Body of pancreas (tissue), 4 donors: Measurements from ENCODE around the gene TLCD2. TPM values are rescaled to one million over a fixed set of nuclear protein-coding genes. Genes with fewer than 3 reads are reported as not detected.
A peak's percentile ranks its signal among the peaks of the same experiment; 100 is the strongest.
"Not testable (repeated sequence)": the region's sequence is repeated elsewhere in the genome, so short reads cannot be mapped to it uniquely, and the experiment has no call there.

Experiments used
- ATAC-seq: fragments of 150-250 bp; one replicate; pipeline ENCODE4 v1.9.1; 2016
- DNase-seq, 4 donors: peaks; one replicate each; pipeline ENCODE4 v3.0.0-alpha.2; 2019
- H3K27ac ChIP-seq, 4 donors: fragments of 200-600 bp; sonication (generic); 1 replicate in 3 of 4; 2 replicates in 1 of 4; pipeline versions ENCODE4 v1.5.1 to v1.6.1; 2016 to 2019; ENCODE audit warnings: mild to moderate bottlenecking in 1 of 4, mixed read lengths in 1 of 4, moderate library complexity in 1 of 4
- H3K27me3 ChIP-seq, 2 donors: fragments of 200-600 bp; sonication (generic); one replicate each; pipeline ENCODE4 v1.6.0; 2016; ENCODE audit warnings: mild to moderate bottlenecking in 1 of 2
- H3K36me3 ChIP-seq, 2 donors: fragments of 200-600 bp; sonication (generic); replicated peaks in 1 of 2; 2 replicates each; pipeline ENCODE4 v1.5.1; 2016; ENCODE audit warnings: low read depth in 2 of 2; ENCODE audit not compliant: insufficient read depth in 1 of 2
- H3K4me1 ChIP-seq: fragments of 200-600 bp; sonication (generic); one replicate; pipeline ENCODE4 v1.6.0; 2016
- H3K4me3 ChIP-seq, 2 donors: fragments of 200-600 bp; sonication (generic); 1 replicate in 1 of 2; 2 replicates in 1 of 2; pipeline ENCODE4 v1.5.1; 2016 to 2019
- H3K9me3 ChIP-seq, 3 donors: fragments of 200-600 bp; sonication (generic); 1 replicate in 2 of 3; 2 replicates in 1 of 3; pipeline ENCODE4 v1.5.1; 2016
- CTCF ChIP-seq, 7 experiments: fragments of 450-650 bp in 4 of 7; fragments of 200-600 bp in 3 of 7; sonication (generic) in 3 of 7; IDR thresholded peaks; one replicate each; pipeline ENCODE4 v1.5.1; 2016 to 2019; ENCODE audit warnings: antibody characterized with exemption in 7 of 7
- POLR2A ChIP-seq, 3 donors: fragments of 450-650 bp; IDR thresholded peaks; one replicate each; pipeline ENCODE4 v1.6.1; 2016; ENCODE audit warnings: antibody characterized with exemption in 3 of 3, mild to moderate bottlenecking in 2 of 3
- WGBS, 2 donors: methylation state at CpG; one replicate each; pipeline ENCODE4 v1.1.5; 2017; 5-methylcytosine and 5-hydroxymethylcytosine counted together
- intact Hi-C: fragments of 100-400 bp; cut with DNase I; formaldehyde crosslinking; loops from one replicate; pipeline ENCODE4 v1.15.1; 2023
- total RNA-seq, 2 donors: library from RNA; depleted of rRNA; stranded (reverse); fragments of >200 nt; gene quantifications; one replicate each; pipeline ENCODE4 v1.1.0, GENCODE V29; 2016

Gene TLCD2
- total RNA-seq, 2 donors from 2014 or later: 1.6 to 2.6 TPM

- no peak for ATAC-seq
- peaks cover 7 to 35% of the 10 kb centered on the region in 2 donors for H3K36me3 ChIP-seq
Measured at GRCh38 chr17:1683459-1683858, 26.7 kb downstream of the TLCD2 start.

DNA sequence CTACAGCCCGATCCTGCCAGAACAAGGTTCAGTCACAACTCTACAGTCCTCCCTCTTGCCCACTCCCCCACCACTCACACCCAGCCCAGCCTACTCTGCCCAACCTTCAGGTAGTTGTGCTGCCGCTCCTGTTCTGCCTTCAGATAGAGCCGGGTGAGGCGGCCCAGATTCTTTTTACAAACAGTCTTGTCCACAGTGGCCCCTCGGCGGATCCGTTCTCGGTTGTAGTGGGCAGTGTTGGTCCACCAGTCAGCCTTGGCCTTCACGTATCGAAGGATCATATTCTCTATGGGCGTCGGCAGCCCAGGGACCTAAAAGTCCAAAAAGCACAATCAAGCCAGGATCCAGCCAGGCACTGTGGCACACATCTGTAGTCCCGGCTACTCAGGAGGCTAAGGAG, 33.8 kb downstream of the TLCD2 start:
- Histone ChIP-seq H3K4me3 (no peak overlapping the region), H3K36me3 (peaks cover 55 to 85% of the 10 kb centered on the region in 2 donors), H3K27ac (no peak overlapping the region), H3K27me3 (no peaks in the 10 kb centered on the region), H3K9me3 (no peaks in the 10 kb centered on the region), H3K4me1 (no peaks in the 10 kb centered on the region)
- no peak for DNase-seq
- intact Hi-C loops: no loop called here
- WGBS, 2 donors: 97% methylated on average over 12 to 13 of the region's 13 CpGs
- ATAC-seq: no peak
- no peak for TF ChIP-seq CTCF (IDR thresholded peaks at IDR 0.05)
- no peak for TF ChIP-seq POLR2A (IDR thresholded peaks at IDR 0.05)

More at GRCh38 chr17:1683459-1683858, 26.7 kb downstream of the TLCD2 start:
- Histone ChIP-seq H3K9me3 (no peaks in the 10 kb centered on the region), H3K4me1 (peaks cover 16% of the 10 kb centered on the region), H3K27ac (peak overlapping the region in 3 of 4 donors; percentile 82 to 96 (median 92)), H3K4me3 (no peak overlapping the region), H3K27me3 (no peaks in the 10 kb centered on the region)
- no peak for DNase-seq
- intact Hi-C loops: no loop called here
- no peak for TF ChIP-seq POLR2A (IDR thresholded peaks at IDR 0.05)
- TF ChIP-seq CTCF (IDR thresholded peaks at IDR 0.05): no peak
- WGBS, 2 donors: 67 to 73% methylated on average over 5 of the region's 5 CpGs

- TF ChIP-seq CTCF (IDR thresholded peaks at IDR 0.05) (no peak), POLR2A (IDR thresholded peaks at IDR 0.05) (no peak)
- Histone ChIP-seq H3K27me3 (no peaks in the 10 kb centered on the region), H3K36me3 (peaks cover 46 to 60% of the 10 kb centered on the region in 2 donors), H3K4me3 (no peak overlapping the region), H3K27ac (no peak overlapping the region), H3K9me3 (no peaks in the 10 kb centered on the region), H3K4me1 (no peaks in the 10 kb centered on the region)
- DNase-seq: no peak
- ATAC-seq: no peak
- intact Hi-C loops: no loop called here
- 91 to 93% methylated on average over 22 to 26 of the region's 26 CpGs for whole genome bisulfite sequencing, 2 donors
Measured at GRCh38 chr17:1673041-1673785, 37.0 kb downstream of the TLCD2 start.

- ATAC-seq, intact Hi-C loops, H3K4me1 ChIP-seq, H3K4me3 ChIP-seq, H3K27ac ChIP-seq, H3K9me3 ChIP-seq, DNase-seq, H3K27me3 ChIP-seq: not testable (repeated sequence)
- 88 to 89% methylated on average over 5 of the region's 5 CpGs for WGBS, 2 donors
- H3K36me3 ChIP-seq: peaks cover 36 to 38% of the 10 kb centered on the region in 2 donors
Measured at GRCh38 chr17:1663934-1664333, 46.2 kb downstream of the TLCD2 start.

DNA sequence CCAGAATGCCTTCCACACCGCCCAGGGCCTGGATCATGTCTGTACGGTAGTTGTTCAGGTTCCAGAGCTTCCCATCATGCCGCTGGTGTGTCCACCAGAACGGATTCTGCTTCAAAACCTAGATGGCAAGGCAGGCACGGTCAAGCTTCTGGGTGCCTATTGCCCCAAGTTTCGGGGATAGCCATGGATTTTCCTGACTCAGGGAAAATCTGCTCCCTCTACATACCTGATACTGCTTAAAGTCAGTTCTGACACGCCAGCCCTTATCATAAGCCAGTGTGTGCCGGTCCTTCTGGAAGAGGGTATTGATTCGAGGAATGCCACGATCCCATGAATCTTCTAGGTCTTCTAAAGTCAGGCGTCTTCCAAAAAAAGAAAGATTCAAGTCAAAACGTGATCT, 49.1 kb downstream of the TLCD2 start:
- DNase-seq: no peak
- Histone ChIP-seq H3K4me3 (no peak overlapping the region), H3K36me3 (peaks cover 46 to 58% of the 10 kb centered on the region in 2 donors), H3K9me3 (no peaks in the 10 kb centered on the region), H3K4me1 (no peaks in the 10 kb centered on the region), H3K27me3 (no peaks in the 10 kb centered on the region), H3K27ac (no peak overlapping the region)
- intact Hi-C loops: no loop called here
- WGBS, 2 donors: 82 to 91% methylated on average over 9 to 12 of the region's 12 CpGs
- no peak for ATAC-seq
- no peak for TF ChIP-seq CTCF (IDR thresholded peaks at IDR 0.05)
- no peak for TF ChIP-seq POLR2A (IDR thresholded peaks at IDR 0.05)
